SK-N-SH (cell line): Measurements from ENCODE around the gene NCAM2. TPM values are rescaled to one million over a fixed set of nuclear protein-coding genes. Genes with fewer than 3 reads are reported as not detected.

Experiments
- CTCF ChIA-PET: fragments of 300-600, 350-600 bp; formaldehyde crosslinking; extraction: SDS; loops from one replicate; lab custom pipeline; 2021; lab: Yijun Ruan, JAX
- POLR2A ChIA-PET: fragments of 350-600 bp; sonication (Branson Sonifier 250); formaldehyde crosslinking; extraction: SDS; loops from one replicate; lab custom pipeline; 2020; ENCODE audit warnings: antibody characterized with exemption, inconsistent platforms; lab: Yijun Ruan, JAX
- DNase-seq: peaks from one replicate; pipeline ENCODE4 v3.0.0; 2012
- H2AFZ ChIP-seq: fragments of 200-600 bp; sonication (generic); 2 replicates; pipeline ENCODE4 v1.8.1; 2016; ENCODE audit warnings: antibody characterized with exemption, mild to moderate bottlenecking, low read depth
- H3F3A ChIP-seq: fragments of 200-600 bp; sonication (generic); replicated peaks from 2 replicates; pipeline ENCODE3; 2016; ENCODE audit warnings: antibody characterized with exemption, mild to moderate bottlenecking; ENCODE audit not compliant: insufficient read depth
- H3K27ac ChIP-seq, 2 experiments: fragments of 200-500 bp in 1 of 2; fragments of 200-600 bp in 1 of 2; sonication (Bioruptor generic) in 1 of 2; sonication (generic), shearing (Covaris generic) in 1 of 2; 2 replicates each; pipeline versions ENCODE4 v1.5.1 to v1.6.1; 2014 to 2016; ENCODE audit warnings: low read depth in 2 of 2, inconsistent platforms in 1 of 2, low read length in 1 of 2, mild to moderate bottlenecking in 1 of 2, mixed read lengths in 1 of 2
- H3K27me3 ChIP-seq: fragments of 200-600 bp; sonication (generic), shearing (Covaris generic); 2 replicates; pipeline ENCODE4 v1.6.1; 2016; ENCODE audit warnings: mixed run types; ENCODE audit not compliant: insufficient read depth
- H3K36me3 ChIP-seq, 2 experiments: fragments of 200-500 bp in 1 of 2; fragments of 200-600 bp in 1 of 2; sonication (Bioruptor generic) in 1 of 2; sonication (generic) in 1 of 2; replicated peaks in 1 of 2; 2 replicates each; pipeline versions ENCODE3 to v1.5.1; 2014 to 2016; ENCODE audit warnings: low read length in 1 of 2, mild to moderate bottlenecking in 1 of 2; ENCODE audit not compliant: insufficient read depth in 2 of 2, control insufficient read depth in 1 of 2
- H3K4me1 ChIP-seq, 2 experiments: fragments of 200-500 bp in 1 of 2; fragments of 200-600 bp in 1 of 2; sonication (Bioruptor generic) in 1 of 2; sonication (generic), shearing (Covaris generic) in 1 of 2; 2 replicates each; pipeline versions ENCODE4 v1.5.1 to v1.6.1; 2014 to 2016; ENCODE audit warnings: low read depth in 1 of 2, low read length in 1 of 2, mixed run types in 1 of 2; ENCODE audit not compliant: insufficient read depth in 2 of 2, control insufficient read depth in 1 of 2
- H3K4me2 ChIP-seq: fragments of 200-600 bp; sonication (generic), shearing (Covaris generic); 2 replicates; pipeline ENCODE4 v1.6.1; 2017; ENCODE audit warnings: mixed run types
- H3K4me3 ChIP-seq, 2 experiments: fragments of 200-500 bp in 1 of 2; fragments of 200-600 bp in 1 of 2; sonication (Bioruptor generic) in 1 of 2; sonication (generic), shearing (Covaris generic) in 1 of 2; 2 replicates each; pipeline versions ENCODE4 v1.5.1 to v1.8.1; 2014 to 2016; ENCODE audit warnings: low read depth in 2 of 2, inconsistent platforms in 1 of 2, low read length in 1 of 2, mild to moderate bottlenecking in 1 of 2, mixed read lengths in 1 of 2, moderate library complexity in 1 of 2
- H3K79me2 ChIP-seq: fragments of 200-600 bp; sonication (generic); 2 replicates; pipeline ENCODE4 v1.8.1; 2017; ENCODE audit warnings: mild to moderate bottlenecking; ENCODE audit not compliant: insufficient read depth
- H3K9ac ChIP-seq: fragments of 200-600 bp; sonication (generic); 2 replicates; pipeline ENCODE4 v1.6.1; 2017; ENCODE audit warnings: mixed run types
- H3K9me2 ChIP-seq: fragments of 200-600 bp; sonication (generic); 2 replicates; pipeline ENCODE4 v1.6.1; 2017; ENCODE audit warnings: mixed run types
- H3K9me3 ChIP-seq: fragments of 200-600 bp; sonication (generic); 2 replicates; pipeline ENCODE4 v1.6.1; 2017; ENCODE audit warnings: mixed run types, mild to moderate bottlenecking, moderate library complexity
- H4K20me1 ChIP-seq: fragments of 200-600 bp; sonication (generic); 2 replicates; pipeline ENCODE4 v1.6.1; 2017; ENCODE audit warnings: mild to moderate bottlenecking, mixed run types; ENCODE audit not compliant: insufficient read depth
- CHD2 ChIP-seq: fragments of 150-350 bp; IDR thresholded peaks from 2 replicates; pipeline ENCODE4 v1.6.1; 2018; ENCODE audit warnings: low read length; ENCODE audit not compliant: partially characterized antibody
- ELF1 ChIP-seq: IDR thresholded peaks from 2 replicates; pipeline ENCODE4 v1.4.0; 2012
- FOSL2 ChIP-seq: IDR thresholded peaks from 2 replicates; pipeline ENCODE4 v1.4.0; 2012; ENCODE audit warnings: low read depth, mild to moderate bottlenecking, moderate library complexity, borderline replicate concordance
- FOXJ3 ChIP-seq: sonication (generic); formaldehyde crosslinking; IDR thresholded peaks from 2 replicates; pipeline ENCODE4 v1.5.1; 2020; ENCODE audit warnings: mild to moderate bottlenecking, missing genetic modification reagents
- FOXM1 ChIP-seq: IDR thresholded peaks from 2 replicates; pipeline ENCODE4 v1.4.0; 2012; ENCODE audit warnings: low read depth, mild to moderate bottlenecking
- GATA2 ChIP-seq: sonication (generic); formaldehyde crosslinking; IDR thresholded peaks from 2 replicates; pipeline ENCODE4 v1.5.0; 2020; ENCODE audit warnings: mild to moderate bottlenecking, missing genetic modification reagents
- JUND ChIP-seq: IDR thresholded peaks from 2 replicates; pipeline ENCODE4 v1.4.0; 2012
- MEF2A ChIP-seq: IDR thresholded peaks from 2 replicates; pipeline ENCODE4 v1.4.0; 2012; ENCODE audit warnings: low read depth, borderline replicate concordance
- MXI1 ChIP-seq: IDR thresholded peaks from 2 replicates; pipeline ENCODE4 v1.6.1; 2012; ENCODE audit warnings: mild to moderate bottlenecking, low read depth, low read length, improper control_type of control experiment
- POLR2AphosphoS5 ChIP-seq: IDR thresholded peaks from 2 replicates; pipeline ENCODE4 v1.6.1; 2012; ENCODE audit warnings: low read depth, low read length
- RAD21 ChIP-seq: IDR thresholded peaks from 2 replicates; pipeline ENCODE4 v1.6.1; 2012; ENCODE audit warnings: mild to moderate bottlenecking, low read length
- TEAD4 ChIP-seq: IDR thresholded peaks from 2 replicates; pipeline ENCODE4 v1.4.0; 2012; ENCODE audit warnings: mild to moderate bottlenecking, borderline replicate concordance; ENCODE audit not compliant: insufficient read depth
- YY1 ChIP-seq: IDR thresholded peaks from 2 replicates; pipeline ENCODE4 v1.4.0; 2012; ENCODE audit warnings: low read depth, mild to moderate bottlenecking
- WGBS: methylation state at CpG from one replicate; pipeline ENCODE4 v1.1.6; 2017; ENCODE audit warnings: low lambda C conversion rate; 5-methylcytosine and 5-hydroxymethylcytosine counted together
- polyA plus RNA-seq, 3 experiments: library from polyadenylated mRNA; depleted of rRNA; stranded (reverse); fragments of >200 nt; gene quantifications; 2 replicates each; pipeline ENCODE4 v1.2.3, GENCODE V29; 2012
- TF ChIP-seq, protein P1 (sequence below): IDR thresholded peaks from 2 replicates; pipeline ENCODE4 v1.4.0; 2012; ENCODE audit warnings: low read depth, borderline replicate concordance
- TF ChIP-seq, protein P2 (sequence below): IDR thresholded peaks from 2 replicates; pipeline ENCODE4 v1.4.0; 2012; ENCODE audit warnings: low read depth, borderline replicate concordance
- TF ChIP-seq, protein P3 (sequence below): fragments of 150-350 bp; IDR thresholded peaks from 2 replicates; pipeline ENCODE4 v1.6.1; 2017; ENCODE audit warnings: antibody characterized with exemption, low read length, low read depth, borderline replicate concordance
- TF ChIP-seq, protein P4 (sequence below): fragments of 200-600 bp; sonication (generic); IDR thresholded peaks from 2 replicates; pipeline ENCODE4 v1.6.1; 2017; ENCODE audit warnings: antibody characterized with exemption, mild to moderate bottlenecking, moderate library complexity

NCAM2 gene
- polyA plus RNA-seq, 1 of the 3 experiments (the other 2 are of a cell fraction) = 2.1 TPM

DNA sequence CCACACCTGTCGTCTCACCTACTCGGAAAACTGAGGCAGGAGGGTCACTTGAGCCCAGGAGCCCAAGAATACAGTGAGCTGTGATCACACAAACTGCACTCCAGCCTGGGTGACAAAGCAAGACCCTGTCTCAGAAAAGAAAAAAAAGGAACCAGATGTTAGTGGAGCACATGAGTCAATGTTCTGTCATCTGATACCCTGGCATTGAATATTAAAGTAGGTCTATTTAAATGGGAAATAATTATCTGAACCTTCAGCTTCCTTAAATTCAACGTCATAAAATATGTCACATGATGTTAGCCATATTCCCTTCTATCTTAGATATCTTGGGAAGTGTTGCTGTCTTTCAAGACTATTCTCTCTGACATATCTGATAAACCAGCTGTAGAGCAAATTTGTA lies 47.3 kb downstream of the NCAM2 start:
- H3F3A ChIP-seq = no peaks in the 10 kb centered on the region
- POLR2A ChIA-PET = no interaction called here
- DNase-seq = no peak
- no peak for TF ChIP-seq MEF2A
- TF ChIP-seq YY1 = no peak
- TF ChIP-seq FOSL2 = no peak
- TF ChIP-seq, protein P1, sequence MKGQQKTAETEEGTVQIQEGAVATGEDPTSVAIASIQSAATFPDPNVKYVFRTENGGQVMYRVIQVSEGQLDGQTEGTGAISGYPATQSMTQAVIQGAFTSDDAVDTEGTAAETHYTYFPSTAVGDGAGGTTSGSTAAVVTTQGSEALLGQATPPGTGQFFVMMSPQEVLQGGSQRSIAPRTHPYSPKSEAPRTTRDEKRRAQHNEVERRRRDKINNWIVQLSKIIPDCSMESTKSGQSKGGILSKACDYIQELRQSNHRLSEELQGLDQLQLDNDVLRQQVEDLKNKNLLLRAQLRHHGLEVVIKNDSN = no peak
- TF ChIP-seq, protein P2, sequence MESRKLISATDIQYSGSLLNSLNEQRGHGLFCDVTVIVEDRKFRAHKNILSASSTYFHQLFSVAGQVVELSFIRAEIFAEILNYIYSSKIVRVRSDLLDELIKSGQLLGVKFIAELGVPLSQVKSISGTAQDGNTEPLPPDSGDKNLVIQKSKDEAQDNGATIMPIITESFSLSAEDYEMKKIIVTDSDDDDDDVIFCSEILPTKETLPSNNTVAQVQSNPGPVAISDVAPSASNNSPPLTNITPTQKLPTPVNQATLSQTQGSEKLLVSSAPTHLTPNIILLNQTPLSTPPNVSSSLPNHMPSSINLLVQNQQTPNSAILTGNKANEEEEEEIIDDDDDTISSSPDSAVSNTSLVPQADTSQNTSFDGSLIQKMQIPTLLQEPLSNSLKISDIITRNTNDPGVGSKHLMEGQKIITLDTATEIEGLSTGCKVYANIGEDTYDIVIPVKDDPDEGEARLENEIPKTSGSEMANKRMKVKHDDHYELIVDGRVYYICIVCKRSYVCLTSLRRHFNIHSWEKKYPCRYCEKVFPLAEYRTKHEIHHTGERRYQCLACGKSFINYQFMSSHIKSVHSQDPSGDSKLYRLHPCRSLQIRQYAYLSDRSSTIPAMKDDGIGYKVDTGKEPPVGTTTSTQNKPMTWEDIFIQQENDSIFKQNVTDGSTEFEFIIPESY = no peak
- TF ChIP-seq TEAD4 = no peak
- no peak for TF ChIP-seq FOXM1
- TF ChIP-seq JUND = no peak
- TF ChIP-seq RAD21 = no peak
- TF ChIP-seq ELF1 = no peak
- no peak for TF ChIP-seq GATA2 (CRISPR knock-in tag)
- no peak for TF ChIP-seq FOXJ3 (CRISPR knock-in tag)
- TF ChIP-seq CHD2 = no peak
- TF ChIP-seq, all 33 proteins: peak for 0
- CTCF ChIA-PET = interaction anchor here (1.1 kb wide), 1 partner anchor 26 kb away, joined by 3 read pairs; no protein-coding TSS in a partner anchor
- H4K20me1 ChIP-seq = no peaks in the 10 kb centered on the region
- 49% methylated on average over 3 of the region's 3 CpGs for WGBS
- H3K9me2 ChIP-seq = no peaks in the 10 kb centered on the region
- H3K27me3 ChIP-seq = no peaks in the 10 kb centered on the region
- no peaks in the 10 kb centered on the region for H3K79me2 ChIP-seq
- no peaks in the 10 kb centered on the region for H3K36me3 ChIP-seq
- no peaks in the 10 kb centered on the region for H3K9me3 ChIP-seq
- H3K4me2 ChIP-seq = no peak overlapping the region
- no peak overlapping the region for H3K9ac ChIP-seq
- H3K27ac ChIP-seq = no peak overlapping the region
- H3K4me3 ChIP-seq = no peak overlapping the region
- no peaks in the 10 kb centered on the region for H3K4me1 ChIP-seq
- H2AFZ ChIP-seq = no peak overlapping the region

DNA sequence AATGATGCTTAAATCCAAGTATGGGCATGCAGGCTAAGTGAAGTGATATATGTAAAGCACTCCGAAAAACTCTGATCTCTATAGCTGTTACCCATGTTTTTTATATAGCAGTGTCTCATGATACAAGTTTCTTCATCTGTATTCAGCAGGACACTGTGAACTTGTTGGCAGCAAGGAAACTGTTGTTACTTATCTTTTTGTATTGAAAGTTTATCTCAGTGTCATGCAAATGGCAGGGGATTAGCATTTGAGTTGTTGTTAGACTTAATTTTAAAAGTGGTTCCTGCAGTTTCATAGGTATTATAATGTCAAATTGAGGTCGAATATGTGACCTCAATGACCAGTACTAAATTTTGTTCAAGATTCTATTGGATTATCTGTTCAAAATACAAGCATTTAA lies 47.9 kb downstream of the NCAM2 start:
- Histone ChIP-seq H3K9me2 (no peaks in the 10 kb centered on the region), H3K27me3 (no peaks in the 10 kb centered on the region), H3K4me3 (no peak overlapping the region), H4K20me1 (no peaks in the 10 kb centered on the region), H2AFZ (no peak overlapping the region), H3K4me2 (no peak overlapping the region), H3K36me3 (no peaks in the 10 kb centered on the region), H3K9ac (no peak overlapping the region), H3F3A (no peaks in the 10 kb centered on the region), H3K79me2 (no peaks in the 10 kb centered on the region), H3K9me3 (no peaks in the 10 kb centered on the region), H3K4me1 (no peaks in the 10 kb centered on the region), H3K27ac (no peak overlapping the region)
- WGBS = 55% methylated on average over 2 of the region's 2 CpGs
- TF ChIP-seq GATA2 (CRISPR knock-in tag) (no peak), CHD2 (no peak), MXI1 (no peak), POLR2AphosphoS5 (no peak)
- TF ChIP-seq, protein P3, sequence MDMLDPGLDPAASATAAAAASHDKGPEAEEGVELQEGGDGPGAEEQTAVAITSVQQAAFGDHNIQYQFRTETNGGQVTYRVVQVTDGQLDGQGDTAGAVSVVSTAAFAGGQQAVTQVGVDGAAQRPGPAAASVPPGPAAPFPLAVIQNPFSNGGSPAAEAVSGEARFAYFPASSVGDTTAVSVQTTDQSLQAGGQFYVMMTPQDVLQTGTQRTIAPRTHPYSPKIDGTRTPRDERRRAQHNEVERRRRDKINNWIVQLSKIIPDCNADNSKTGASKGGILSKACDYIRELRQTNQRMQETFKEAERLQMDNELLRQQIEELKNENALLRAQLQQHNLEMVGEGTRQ = no peak
- TF ChIP-seq, protein P4, sequence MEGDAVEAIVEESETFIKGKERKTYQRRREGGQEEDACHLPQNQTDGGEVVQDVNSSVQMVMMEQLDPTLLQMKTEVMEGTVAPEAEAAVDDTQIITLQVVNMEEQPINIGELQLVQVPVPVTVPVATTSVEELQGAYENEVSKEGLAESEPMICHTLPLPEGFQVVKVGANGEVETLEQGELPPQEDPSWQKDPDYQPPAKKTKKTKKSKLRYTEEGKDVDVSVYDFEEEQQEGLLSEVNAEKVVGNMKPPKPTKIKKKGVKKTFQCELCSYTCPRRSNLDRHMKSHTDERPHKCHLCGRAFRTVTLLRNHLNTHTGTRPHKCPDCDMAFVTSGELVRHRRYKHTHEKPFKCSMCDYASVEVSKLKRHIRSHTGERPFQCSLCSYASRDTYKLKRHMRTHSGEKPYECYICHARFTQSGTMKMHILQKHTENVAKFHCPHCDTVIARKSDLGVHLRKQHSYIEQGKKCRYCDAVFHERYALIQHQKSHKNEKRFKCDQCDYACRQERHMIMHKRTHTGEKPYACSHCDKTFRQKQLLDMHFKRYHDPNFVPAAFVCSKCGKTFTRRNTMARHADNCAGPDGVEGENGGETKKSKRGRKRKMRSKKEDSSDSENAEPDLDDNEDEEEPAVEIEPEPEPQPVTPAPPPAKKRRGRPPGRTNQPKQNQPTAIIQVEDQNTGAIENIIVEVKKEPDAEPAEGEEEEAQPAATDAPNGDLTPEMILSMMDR = no peak
- CTCF ChIA-PET = interaction anchor here (1.1 kb wide), 1 partner anchor 27 kb away, joined by 3 read pairs; no protein-coding TSS in a partner anchor
- POLR2A ChIA-PET = no interaction called here
- no peak for DNase-seq
